Gastroesophageal sphincter (tissue), 2 donors: ENCODE measurements around the gene FYN.

Experiments used
- EP300 ChIP-seq: sonication (generic); formaldehyde crosslinking; IDR thresholded peaks from one replicate; pipeline ENCODE4 v1.6.1; 2017; ENCODE audit warnings: antibody characterized with exemption, mild to moderate bottlenecking
- POLR2A ChIP-seq, 2 donors: fragments of 450-650 bp; IDR thresholded peaks; one replicate each; pipeline ENCODE4 v1.6.1; 2017; ENCODE audit warnings: antibody characterized with exemption in 2 of 2, mild to moderate bottlenecking in 2 of 2, moderate library complexity in 1 of 2

DNA sequence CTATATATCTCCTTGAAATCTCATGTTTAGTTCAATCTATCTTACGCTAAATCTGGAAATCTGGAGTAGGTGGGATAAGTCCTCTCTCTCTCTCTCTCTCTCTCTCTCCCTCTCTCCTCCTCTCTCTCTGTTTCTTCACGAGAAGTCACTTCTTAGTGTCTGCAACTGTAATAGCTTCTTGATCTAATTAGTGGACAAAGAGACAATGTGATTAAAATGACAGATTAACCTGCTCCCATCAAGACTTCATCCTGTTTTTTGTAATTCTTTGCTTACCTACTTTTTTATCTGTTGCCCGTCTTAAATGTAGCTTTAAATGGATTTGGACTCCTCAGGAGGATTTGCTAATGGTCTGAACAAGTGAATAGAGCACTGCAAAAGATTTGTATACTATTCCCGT is 2.5 kb upstream of the FYN start:
- TF ChIP-seq EP300 (no peak), POLR2A (IDR thresholded peaks at IDR 0.05) (no peak)
